Ovary (tissue), 3 donors: Measurements from ENCODE around the gene CACNA2D3.

Experiments
- CTCF ChIP-seq, 3 donors: fragments of 450-650 bp in 2 of 3; fragments of 200-600 bp in 1 of 3; IDR thresholded peaks; one replicate each; pipeline versions ENCODE4 v1.5.1 to v1.8.0; 2016 to 2022; ENCODE audit warnings: antibody characterized with exemption in 3 of 3, mild to moderate bottlenecking in 1 of 3
- EP300 ChIP-seq: sonication (generic); formaldehyde crosslinking; IDR thresholded peaks from one replicate; pipeline ENCODE4 v1.6.1; 2017; ENCODE audit warnings: antibody characterized with exemption
- donor health status: DM: no; HTN: no; CAD: no.

DNA sequence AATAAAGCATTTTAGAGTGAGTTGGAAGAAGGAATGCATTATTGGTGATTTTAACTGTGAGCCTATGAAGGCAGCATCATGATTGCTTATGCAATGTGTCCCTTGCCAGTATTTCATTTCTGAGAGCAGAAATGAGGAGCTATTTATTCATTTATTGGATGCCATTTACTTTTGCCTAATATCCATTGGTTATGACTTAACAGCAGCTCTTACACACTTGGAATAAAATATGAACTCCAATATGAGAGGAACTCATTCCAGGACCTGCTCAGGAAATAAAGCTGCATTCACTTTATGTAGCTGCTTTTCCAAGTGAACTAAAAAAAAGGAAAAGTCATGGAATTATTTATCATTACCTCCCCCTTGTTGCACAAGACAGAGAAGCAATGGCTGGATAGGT, 525.4 kb downstream of the CACNA2D3 start:
- TF ChIP-seq CTCF (IDR thresholded peaks at IDR 0.05) (no peak), EP300 (no peak)
